ENCODE results near the gene RHBDL1.

Gene RHBDL1

GRCh38 chr16:709566-710499, 34.4 kb downstream of the RHBDL1 start (continued):
- no peak for TF ChIP-seq GFI1B (tag by site-specific recombination; IDR thresholded peaks at IDR 0.05)
- TF ChIP-seq REST (tag by site-specific recombination; IDR thresholded peaks at IDR 0.05) = no peak
- no peak for TF ChIP-seq ZFP41 (tag by site-specific recombination; IDR thresholded peaks at IDR 0.05; ENCODE audit: borderline replicate concordance)
- no peak for TF ChIP-seq ZNF704 (tag by site-specific recombination; IDR thresholded peaks at IDR 0.05)
- no peak for TF ChIP-seq ZNF777 (tag by site-specific recombination; IDR thresholded peaks at IDR 0.05; ENCODE audit: borderline replicate concordance)
- TF ChIP-seq ZNF175 (tag by site-specific recombination; IDR thresholded peaks at IDR 0.05) = no peak
- TF ChIP-seq ZNF600 (tag by site-specific recombination; IDR thresholded peaks at IDR 0.05) = peak; percentile 74
- TF ChIP-seq GLIS1 (tag by site-specific recombination; IDR thresholded peaks at IDR 0.05) = peak; percentile 46; the same call in 1 of the 2 replicates
- no peak for TF ChIP-seq ZNF488 (tag by site-specific recombination; IDR thresholded peaks at IDR 0.05)
- TF ChIP-seq ZNF292 (tag by site-specific recombination; IDR thresholded peaks at IDR 0.05; ENCODE audit: borderline replicate concordance, low read depth) = no peak
- TF ChIP-seq ZNF248 (tag by site-specific recombination; IDR thresholded peaks at IDR 0.05) = no peak
- peak; percentile 49; the same call in 1 of the 2 replicates for TF ChIP-seq PATZ1 (tag by site-specific recombination; IDR thresholded peaks at IDR 0.05)
- peak; percentile 58; the same call in 1 of the 2 replicates for TF ChIP-seq ZNF223 (tag by site-specific recombination; IDR thresholded peaks at IDR 0.05)
- TF ChIP-seq MYNN (tag by site-specific recombination; IDR thresholded peaks at IDR 0.05; ENCODE audit: borderline replicate concordance) = peak; percentile 99
- no peak for TF ChIP-seq ZNF571 (tag by site-specific recombination; IDR thresholded peaks at IDR 0.05)
- TF ChIP-seq SCRT2 (tag by site-specific recombination; IDR thresholded peaks at IDR 0.05) = no peak
- TF ChIP-seq ZNF169 (tag by site-specific recombination; IDR thresholded peaks at IDR 0.05) = no peak
- no peak for TF ChIP-seq ZNF639 (tag by site-specific recombination; IDR thresholded peaks at IDR 0.05)
- TF ChIP-seq PRDM4 (tag by site-specific recombination; IDR thresholded peaks at IDR 0.05) = no peak
- peak; percentile 16; the same call in 1 of the 2 replicates for TF ChIP-seq EGR2 (tag by site-specific recombination; IDR thresholded peaks at IDR 0.05; ENCODE audit: low read depth)
- no peak for TF ChIP-seq ZNF341 (tag by site-specific recombination; IDR thresholded peaks at IDR 0.05; ENCODE audit: low read depth)
- no peak for TF ChIP-seq ZNF311 (tag by site-specific recombination; IDR thresholded peaks at IDR 0.05; ENCODE audit: borderline replicate concordance)
- TF ChIP-seq ZNF707 (tag by site-specific recombination; IDR thresholded peaks at IDR 0.05) = no peak
- TF ChIP-seq ZNF513 (tag by site-specific recombination; IDR thresholded peaks at IDR 0.05) = no peak
- TF ChIP-seq ZNF350 (tag by site-specific recombination; IDR thresholded peaks at IDR 0.05) = no peak
